Stomach (tissue), 4 donors: ENCODE data around the gene JAG2.

ENCODE experiments used
- EP300 ChIP-seq: sonication (generic); formaldehyde crosslinking; IDR thresholded peaks from one replicate; pipeline ENCODE4 v1.6.1; 2017; ENCODE audit warnings: antibody characterized with exemption
- POLR2A ChIP-seq, 4 donors: fragments of 450-650 bp; IDR thresholded peaks; one replicate each; pipeline ENCODE4 v1.6.1; 2016; ENCODE audit warnings: antibody characterized with exemption in 4 of 4, control low read depth in 2 of 4, mild to moderate bottlenecking in 1 of 4, moderate library complexity in 1 of 4
- TF ChIP-seq, protein P1 (sequence below), 7 experiments: fragments of 450-650 bp in 4 of 7; fragments of 200-600 bp in 3 of 7; sonication (generic) in 3 of 7; IDR thresholded peaks; one replicate each; pipeline ENCODE4 v1.5.1; 2016 to 2019; ENCODE audit warnings: antibody characterized with exemption in 7 of 7, control low read depth in 2 of 7, mild to moderate bottlenecking in 1 of 7

DNA sequence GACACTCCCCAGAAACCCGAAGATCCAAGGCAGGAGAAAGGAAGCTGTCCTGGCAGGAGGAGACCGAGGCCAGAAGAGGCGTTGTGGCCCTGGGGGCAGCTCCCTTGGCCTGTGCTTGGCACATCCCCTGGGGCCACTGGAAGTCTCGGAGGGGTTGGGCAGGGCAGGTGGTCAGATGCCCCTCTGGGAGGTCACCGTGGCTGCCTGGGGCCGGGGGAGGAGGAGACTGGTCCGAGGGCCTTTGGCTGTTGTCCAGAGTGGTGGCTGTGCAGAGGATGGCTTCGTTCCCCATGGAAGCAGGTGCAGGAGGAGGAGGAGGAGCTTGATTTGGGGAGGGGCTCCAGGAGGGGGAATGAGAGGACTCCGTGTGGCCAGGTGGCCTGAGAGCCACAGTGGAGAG lies 15.9 kb upstream of the JAG2 start:
- TF ChIP-seq, protein P1, sequence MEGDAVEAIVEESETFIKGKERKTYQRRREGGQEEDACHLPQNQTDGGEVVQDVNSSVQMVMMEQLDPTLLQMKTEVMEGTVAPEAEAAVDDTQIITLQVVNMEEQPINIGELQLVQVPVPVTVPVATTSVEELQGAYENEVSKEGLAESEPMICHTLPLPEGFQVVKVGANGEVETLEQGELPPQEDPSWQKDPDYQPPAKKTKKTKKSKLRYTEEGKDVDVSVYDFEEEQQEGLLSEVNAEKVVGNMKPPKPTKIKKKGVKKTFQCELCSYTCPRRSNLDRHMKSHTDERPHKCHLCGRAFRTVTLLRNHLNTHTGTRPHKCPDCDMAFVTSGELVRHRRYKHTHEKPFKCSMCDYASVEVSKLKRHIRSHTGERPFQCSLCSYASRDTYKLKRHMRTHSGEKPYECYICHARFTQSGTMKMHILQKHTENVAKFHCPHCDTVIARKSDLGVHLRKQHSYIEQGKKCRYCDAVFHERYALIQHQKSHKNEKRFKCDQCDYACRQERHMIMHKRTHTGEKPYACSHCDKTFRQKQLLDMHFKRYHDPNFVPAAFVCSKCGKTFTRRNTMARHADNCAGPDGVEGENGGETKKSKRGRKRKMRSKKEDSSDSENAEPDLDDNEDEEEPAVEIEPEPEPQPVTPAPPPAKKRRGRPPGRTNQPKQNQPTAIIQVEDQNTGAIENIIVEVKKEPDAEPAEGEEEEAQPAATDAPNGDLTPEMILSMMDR (IDR thresholded peaks at IDR 0.05) = no peak
- TF ChIP-seq POLR2A (IDR thresholded peaks at IDR 0.05) = no peak
- TF ChIP-seq EP300 = no peak
